GM12878 (cell line): Measurements from ENCODE around the gene THBS1.

Source experiments
- ATF2 ChIP-seq: IDR thresholded peaks from 2 replicates; pipeline ENCODE4 v1.6.1; 2012; ENCODE audit warnings: low read length, inconsistent platforms
- CHD4 ChIP-seq: fragments of 200-600 bp; sonication (generic); IDR thresholded peaks from 2 replicates; pipeline ENCODE4 v1.6.1; 2016; ENCODE audit warnings: mild to moderate bottlenecking
- FOS ChIP-seq: IDR thresholded peaks from 3 replicates; pipeline ENCODE4 v1.6.1; 2011; ENCODE audit warnings: borderline replicate concordance; ENCODE audit not compliant: insufficient read length; ENCODE audit errors: extremely low read depth
- NR2C2 ChIP-seq: IDR thresholded peaks from 2 replicates; pipeline ENCODE4 v1.6.1; 2011; ENCODE audit warnings: borderline replicate concordance, low read depth; ENCODE audit not compliant: control insufficient read depth, insufficient read length
- RFX5 ChIP-seq: IDR thresholded peaks from 2 replicates; pipeline ENCODE4 v1.6.1; 2011; ENCODE audit warnings: low read depth, low read length, improper control_type of control experiment
- TF ChIP-seq, protein P1 (sequence below), 3 experiments: IDR thresholded peaks in 2 of 3; conservative IDR thresholded peaks in 1 of 3; 2 replicates each; pipeline ENCODE4 v1.5.1; 2011; ENCODE audit warnings: low read depth in 3 of 3, low read length in 3 of 3, mild to moderate bottlenecking in 3 of 3, control low read depth in 2 of 3, moderate library complexity in 2 of 3, inconsistent platforms in 1 of 3, mixed read lengths in 1 of 3; ENCODE audit not compliant: control insufficient read depth in 2 of 3, insufficient read depth in 1 of 3; ENCODE audit errors: extremely low read depth in 1 of 3

- TF ChIP-seq ATF2 (no peak), FOS (no peak), CHD4 (no peak), NR2C2 (no peak), RFX5 (no peak)
- TF ChIP-seq, protein P1, sequence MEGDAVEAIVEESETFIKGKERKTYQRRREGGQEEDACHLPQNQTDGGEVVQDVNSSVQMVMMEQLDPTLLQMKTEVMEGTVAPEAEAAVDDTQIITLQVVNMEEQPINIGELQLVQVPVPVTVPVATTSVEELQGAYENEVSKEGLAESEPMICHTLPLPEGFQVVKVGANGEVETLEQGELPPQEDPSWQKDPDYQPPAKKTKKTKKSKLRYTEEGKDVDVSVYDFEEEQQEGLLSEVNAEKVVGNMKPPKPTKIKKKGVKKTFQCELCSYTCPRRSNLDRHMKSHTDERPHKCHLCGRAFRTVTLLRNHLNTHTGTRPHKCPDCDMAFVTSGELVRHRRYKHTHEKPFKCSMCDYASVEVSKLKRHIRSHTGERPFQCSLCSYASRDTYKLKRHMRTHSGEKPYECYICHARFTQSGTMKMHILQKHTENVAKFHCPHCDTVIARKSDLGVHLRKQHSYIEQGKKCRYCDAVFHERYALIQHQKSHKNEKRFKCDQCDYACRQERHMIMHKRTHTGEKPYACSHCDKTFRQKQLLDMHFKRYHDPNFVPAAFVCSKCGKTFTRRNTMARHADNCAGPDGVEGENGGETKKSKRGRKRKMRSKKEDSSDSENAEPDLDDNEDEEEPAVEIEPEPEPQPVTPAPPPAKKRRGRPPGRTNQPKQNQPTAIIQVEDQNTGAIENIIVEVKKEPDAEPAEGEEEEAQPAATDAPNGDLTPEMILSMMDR (IDR thresholded peaks at IDR 0.05 in 2 of 3, conservative IDR thresholded peaks at IDR 0.05 in 1 of 3; ENCODE audit: control insufficient read depth in 2 of 3, extremely low read depth in 1 of 3, insufficient read depth in 1 of 3, low read depth in 3 of 3, low read length in 3 of 3), result no peak
Measured at GRCh38 chr15:39624806-39625205, 43.9 kb downstream of the THBS1 start.
